HepG2 (cell line): Measurements from ENCODE around the gene KDM5C. TPM values are rescaled to one million over a fixed set of nuclear protein-coding genes. Genes with fewer than 3 reads are reported as not detected.

Experiments used
- BCLAF1 ChIP-seq: fragments of 450-650 bp; IDR thresholded peaks from 2 replicates; pipeline ENCODE4 v1.6.1; 2017; ENCODE audit warnings: mild to moderate bottlenecking
- CBFB ChIP-seq: sonication (generic); formaldehyde crosslinking; IDR thresholded peaks from 2 replicates; pipeline ENCODE4 v1.4.0; 2020; ENCODE audit warnings: missing genetic modification reagents
- DMTF1 ChIP-seq: sonication (generic); formaldehyde crosslinking; IDR thresholded peaks from 2 replicates; pipeline ENCODE4 v1.4.0; 2020; ENCODE audit warnings: mild to moderate bottlenecking, missing genetic modification reagents
- HNRNPL ChIP-seq: fragments of 200-400 bp; formaldehyde crosslinking; IDR thresholded peaks from 2 replicates; pipeline ENCODE4 v1.6.1; 2017; ENCODE audit warnings: mild to moderate bottlenecking, low read depth, low read length
- MLXIP ChIP-seq: sonication (generic); formaldehyde crosslinking; IDR thresholded peaks from 2 replicates; pipeline ENCODE4 v1.9.0; 2021; ENCODE audit warnings: missing genetic modification reagents, borderline replicate concordance
- PRDM10 ChIP-seq: sonication (generic); formaldehyde crosslinking; IDR thresholded peaks from 2 replicates; pipeline ENCODE4 v1.4.0; 2020; ENCODE audit warnings: low read depth, missing genetic modification reagents
- RNF219 ChIP-seq: sonication (generic); formaldehyde crosslinking; IDR thresholded peaks from 2 replicates; pipeline ENCODE4 v1.5.0; 2020; ENCODE audit warnings: mild to moderate bottlenecking, missing genetic modification reagents
- TBL1XR1 ChIP-seq: fragments of 150-350 bp; IDR thresholded peaks from 2 replicates; pipeline ENCODE4 v1.6.1; 2014; ENCODE audit warnings: borderline replicate concordance, low read length; ENCODE audit not compliant: partially characterized antibody
- ZFP36L2 ChIP-seq: sonication (generic); formaldehyde crosslinking; IDR thresholded peaks from 2 replicates; pipeline ENCODE4 v1.4.0; 2020; ENCODE audit warnings: missing genetic modification reagents
- ZFP90 ChIP-seq: sonication (generic); formaldehyde crosslinking; IDR thresholded peaks from 2 replicates; pipeline ENCODE4 v1.8.0; 2022; ENCODE audit warnings: missing genetic modification reagents, mild to moderate bottlenecking, inconsistent platforms, borderline replicate concordance
- ZNF382 ChIP-seq: sonication (generic); formaldehyde crosslinking; IDR thresholded peaks from 2 replicates; pipeline ENCODE4 v1.5.0; 2020; ENCODE audit warnings: missing genetic modification reagents, mild to moderate bottlenecking, borderline replicate concordance
- polyA plus RNA-seq, 8 experiments: library from polyadenylated mRNA; depleted of rRNA in 3 of 8; stranded (reverse) in 7 of 8; unstranded in 1 of 8; fragments of >200 nt; fragmentation: Illumina TruSeq in 4 of 8; extraction: Trizol in 4 of 8; gene quantifications; 2 replicates each; pipeline versions ENCODE4 v1.2.1 to v1.2.3, GENCODE V29; 2011 to 2016; ENCODE audit warnings: low read depth in 4 of 8, missing spikeins in 1 of 8, mixed read lengths in 1 of 8; ENCODE audit not compliant: insufficient read depth in 1 of 8
- total RNA-seq, 5 experiments: library from RNA; depleted of rRNA; stranded (reverse); fragments of >200 nt; fragmentation: Illumina TruSeq; extraction: Trizol; gene quantifications; 2 replicates each; pipeline ENCODE4 v1.2.3, GENCODE V29; 2016; ENCODE audit warnings: low read depth in 1 of 5

KDM5C gene
- total and polyA plus RNA-seq, 2 of the 13 experiments (the other 11 are each of a cell fraction or from before 2014, with no cell fraction given) = 32.5 to 34.0 TPM

- TF ChIP-seq TBL1XR1 (no peak), RNF219 (CRISPR knock-in tag) (no peak), MLXIP (CRISPR knock-in tag) (no peak), ZNF382 (CRISPR knock-in tag) (no peak), DMTF1 (CRISPR knock-in tag) (no peak), ZFP36L2 (no peak), PRDM10 (CRISPR knock-in tag) (no peak), HNRNPL (no peak), ZFP90 (no peak), CBFB (no peak), BCLAF1 (no peak)
Observed at GRCh38 chrX:53160297-53160983, 64.6 kb downstream of the KDM5C start (continued).
